ENCODE measurements around the gene TNFRSF13B. TPM values are rescaled to one million over a fixed set of nuclear protein-coding genes. Genes with fewer than 3 reads are reported as not detected.
"Not testable (repeated sequence)": the region's sequence is repeated elsewhere in the genome, so short reads cannot be mapped to it uniquely, and the experiment has no call there.

TNFRSF13B gene
- total RNA-seq, 2 experiments from 2014 or later, result not detected

- POLR2A ChIA-PET; H3K36me3 Mint-ChIP-seq (ENCODE audit: low read depth); DNase-seq; ATAC-seq; H3K27ac Mint-ChIP-seq; H3K4me3 Mint-ChIP-seq; H3K9me3 Mint-ChIP-seq (ENCODE audit: low read depth); CTCF ChIA-PET; H3K27me3 Mint-ChIP-seq; intact Hi-C loops (cut with DNase I, micrococcal nuclease): not testable (repeated sequence)
- peaks cover 27% of the 10 kb centered on the region for H3K4me1 Mint-ChIP-seq
These were observed 42.8 kb upstream of the TNFRSF13B start for GRCh38 chr17:17014748-17015124.

GRCh38 chr17:17013828-17014747 lies 42.2 kb upstream of the TNFRSF13B start:
- DNase-seq; POLR2A ChIA-PET; CTCF ChIA-PET; H3K36me3 Mint-ChIP-seq (ENCODE audit: low read depth); H3K27me3 Mint-ChIP-seq; ATAC-seq; H3K4me3 Mint-ChIP-seq; H3K9me3 Mint-ChIP-seq (ENCODE audit: low read depth); H3K27ac Mint-ChIP-seq; intact Hi-C loops (cut with DNase I, micrococcal nuclease): not testable (repeated sequence)
- peaks cover 27% of the 10 kb centered on the region for H3K4me1 Mint-ChIP-seq

GRCh38 chr17:17011043-17011907 lies 39.4 kb upstream of the TNFRSF13B start:
- CTCF ChIA-PET; intact Hi-C loops (cut with DNase I, micrococcal nuclease); ATAC-seq; POLR2A ChIA-PET; H3K4me3 Mint-ChIP-seq; H3K36me3 Mint-ChIP-seq (ENCODE audit: low read depth); H3K27me3 Mint-ChIP-seq; DNase-seq; H3K9me3 Mint-ChIP-seq (ENCODE audit: low read depth); H3K27ac Mint-ChIP-seq: not testable (repeated sequence)
- H3K4me1 Mint-ChIP-seq, result peaks cover 12% of the 10 kb centered on the region

DNA sequence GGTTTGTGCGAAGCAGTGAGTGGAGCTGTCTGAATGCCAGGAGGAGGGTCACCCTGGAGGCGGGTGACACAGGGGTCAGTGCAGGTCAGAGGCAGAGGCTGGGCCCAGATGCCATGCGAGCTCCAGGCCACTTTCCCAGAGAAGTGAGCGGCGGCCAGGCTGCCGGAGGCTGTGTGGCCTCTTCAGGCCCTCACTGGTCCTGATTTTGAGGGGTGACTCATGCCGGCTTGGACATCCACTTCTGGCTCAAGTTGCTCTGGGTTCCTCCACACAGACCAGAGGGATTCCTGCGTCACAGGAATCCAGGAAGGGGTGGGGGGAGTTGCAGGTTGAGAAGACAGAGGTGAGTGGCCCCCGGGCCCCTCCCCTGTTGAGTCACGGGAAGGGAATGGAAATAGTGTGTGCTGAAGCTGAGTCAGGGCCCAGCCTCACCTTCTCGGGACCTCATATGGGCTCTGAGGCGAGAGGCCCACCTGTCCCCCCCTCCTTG lies 38.7 kb upstream of the TNFRSF13B start:
- intact Hi-C loops (cut with DNase I, micrococcal nuclease); POLR2A ChIA-PET: not testable (repeated sequence)

DNA sequence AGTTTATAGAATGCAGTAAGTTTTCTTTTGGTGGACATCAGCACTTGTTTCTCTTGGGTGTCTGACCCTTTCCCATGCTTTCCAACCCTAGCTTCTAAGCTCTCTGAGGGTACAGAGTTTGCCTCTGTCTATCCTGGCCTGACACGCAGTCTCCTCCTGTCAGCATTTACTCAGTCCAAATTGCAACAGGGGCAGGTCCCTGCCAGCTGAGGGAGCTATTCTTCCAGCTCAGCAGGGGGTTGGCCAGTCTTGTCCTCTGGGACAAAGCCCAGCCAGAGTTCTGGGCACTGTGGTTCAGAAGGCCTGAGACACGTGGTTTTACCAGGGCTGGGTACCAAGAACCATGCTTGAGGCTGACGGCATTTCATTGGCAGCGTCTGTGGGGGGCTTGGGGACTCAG lies 38.1 kb upstream of the TNFRSF13B start:
- DNase-seq; H3K4me1 Mint-ChIP-seq; H3K27me3 Mint-ChIP-seq; H3K27ac Mint-ChIP-seq; CTCF ChIA-PET; H3K9me3 Mint-ChIP-seq (ENCODE audit: low read depth); POLR2A ChIA-PET; H3K36me3 Mint-ChIP-seq (ENCODE audit: low read depth); H3K4me3 Mint-ChIP-seq: not testable (repeated sequence)
- ATAC-seq, result peak; percentile 26
- intact Hi-C loops (cut with DNase I, micrococcal nuclease), result loop anchor here in 1 of 2 experiments (10.0 kb wide), 1 partner anchor 225 kb away; the partner anchor contains the start of gene FLCN

More for the DNA sequence above, 38.7 kb upstream of the TNFRSF13B start:
- H3K36me3 Mint-ChIP-seq (ENCODE audit: low read depth); H3K4me3 Mint-ChIP-seq; DNase-seq; H3K27me3 Mint-ChIP-seq; CTCF ChIA-PET; H3K4me1 Mint-ChIP-seq; H3K9me3 Mint-ChIP-seq (ENCODE audit: low read depth); H3K27ac Mint-ChIP-seq: not testable (repeated sequence)
- ATAC-seq, result peak; percentile 79

GRCh38 chr17:17008621-17009397 lies 36.9 kb upstream of the TNFRSF13B start:
- CTCF ChIA-PET; H3K4me1 Mint-ChIP-seq; H3K27me3 Mint-ChIP-seq; H3K9me3 Mint-ChIP-seq (ENCODE audit: low read depth); DNase-seq; ATAC-seq; H3K4me3 Mint-ChIP-seq; POLR2A ChIA-PET; H3K36me3 Mint-ChIP-seq (ENCODE audit: low read depth); H3K27ac Mint-ChIP-seq: not testable (repeated sequence)
- intact Hi-C loops (cut with DNase I, micrococcal nuclease), result loop anchor here in 1 of 2 experiments (10.0 kb wide), 1 partner anchor 226 kb away; the partner anchor contains the start of gene FLCN

- DNase-seq; H3K27ac Mint-ChIP-seq; H3K4me1 Mint-ChIP-seq; H3K9me3 Mint-ChIP-seq (ENCODE audit: low read depth); H3K36me3 Mint-ChIP-seq (ENCODE audit: low read depth); H3K27me3 Mint-ChIP-seq; CTCF ChIA-PET; POLR2A ChIA-PET; H3K4me3 Mint-ChIP-seq; ATAC-seq: not testable (repeated sequence)
- intact Hi-C loops (cut with DNase I, micrococcal nuclease), result loop anchor here in 1 of 2 experiments (10.0 kb wide), 1 partner anchor 227 kb away; the partner anchor contains the start of gene FLCN
These were observed 36.0 kb upstream of the TNFRSF13B start for GRCh38 chr17:17007891-17008290.

GRCh38 chr17:17004997-17005614 lies 33.2 kb upstream of the TNFRSF13B start:
- H3K27me3 Mint-ChIP-seq; ATAC-seq; H3K4me1 Mint-ChIP-seq; DNase-seq; H3K36me3 Mint-ChIP-seq (ENCODE audit: low read depth); CTCF ChIA-PET; POLR2A ChIA-PET; H3K9me3 Mint-ChIP-seq (ENCODE audit: low read depth); H3K27ac Mint-ChIP-seq; H3K4me3 Mint-ChIP-seq: not testable (repeated sequence)
- intact Hi-C loops (cut with DNase I, micrococcal nuclease), result loop anchor here (5.0 to 10.0 kb wide), 4 partner anchors 142 to 637 kb away; partner anchors contain the start of gene FLCN (in 2 of the 2)

- intact Hi-C loops (cut with DNase I, micrococcal nuclease), result loop anchor here (5.0 to 10.0 kb wide), 4 partner anchors 143 to 638 kb away; partner anchors contain the start of gene FLCN (in 2 of the 2)
- Mint-ChIP-seq H3K36me3 (ENCODE audit: low read depth) (no peaks in the 10 kb centered on the region), H3K27ac (no peak overlapping the region)
These were observed 32.5 kb upstream of the TNFRSF13B start for GRCh38 chr17:17004251-17004996.

More at GRCh38 chr17:17004251-17004996, 32.5 kb upstream of the TNFRSF13B start:
- CTCF ChIA-PET, result no interaction called here
- Mint-ChIP-seq H3K4me1 (no peaks in the 10 kb centered on the region), H3K27me3 (no peaks in the 10 kb centered on the region), H3K9me3 (ENCODE audit: low read depth) (no peaks in the 10 kb centered on the region), H3K4me3 (no peak overlapping the region)
- DNase-seq (no peak), ATAC-seq (no peak)
- POLR2A ChIA-PET, result no interaction called here
